ENCODE measurements around the gene IGF2R.
"Not testable (repeated sequence)": the region's sequence is repeated elsewhere in the genome, so short reads cannot be mapped to it uniquely, and the experiment has no call there.

The IGF2R gene

GRCh38 chr6:159968295-159969203 lies at the start of gene IGF2R:
Gene IGF2R (plus strand): TSS chr6:159969082. CDS start chr6:159969247, 165 bp downstream.
- peak; percentile 55 for DNase-seq

- DNase-seq: no peak
Observed at GRCh38 chr6:159919800-159920199, 49.1 kb upstream of the IGF2R start.

- DNase-seq: not testable (repeated sequence)
Observed at GRCh38 chr6:159924150-159924549, 44.7 kb upstream of the IGF2R start.

- no peak for DNase-seq
Observed at GRCh38 chr6:159926542-159927203, 42.2 kb upstream of the IGF2R start.

GRCh38 chr6:159929819-159930218 lies 39.1 kb upstream of the IGF2R start:
- DNase-seq: peak; percentile 3

GRCh38 chr6:159931112-159931511 lies 37.8 kb upstream of the IGF2R start:
- DNase-seq: no peak

GRCh38 chr6:159931846-159932245 lies 37.0 kb upstream of the IGF2R start:
- no peak for DNase-seq

GRCh38 chr6:159933077-159933476 lies 35.8 kb upstream of the IGF2R start:
- DNase-seq: no peak

GRCh38 chr6:159934181-159934580 lies 34.7 kb upstream of the IGF2R start:
- no peak for DNase-seq

GRCh38 chr6:159935065-159935464 lies 33.8 kb upstream of the IGF2R start:
- no peak for DNase-seq

GRCh38 chr6:159935633-159936032 lies 33.2 kb upstream of the IGF2R start:
- no peak for DNase-seq

GRCh38 chr6:159939591-159940016 lies 29.3 kb upstream of the IGF2R start:
- DNase-seq: no peak

GRCh38 chr6:159941286-159942113 lies 27.4 kb upstream of the IGF2R start:
- DNase-seq: no peak

GRCh38 chr6:159943101-159943632 lies 25.7 kb upstream of the IGF2R start:
- DNase-seq: no peak

- DNase-seq: no peak
Observed at GRCh38 chr6:159943968-159944598, 24.8 kb upstream of the IGF2R start.

GRCh38 chr6:159945801-159946392 lies 23.0 kb upstream of the IGF2R start:
- no peak for DNase-seq

GRCh38 chr6:159946912-159947311 lies 22.0 kb upstream of the IGF2R start:
- DNase-seq: no peak

- no peak for DNase-seq
Observed at GRCh38 chr6:159948199-159948598, 20.7 kb upstream of the IGF2R start.

- no peak for DNase-seq
Observed at GRCh38 chr6:159951772-159952171, 17.1 kb upstream of the IGF2R start.

- DNase-seq: no peak
Observed at GRCh38 chr6:159952289-159953005, 16.4 kb upstream of the IGF2R start.

GRCh38 chr6:159953091-159953601 lies 15.7 kb upstream of the IGF2R start:
- no peak for DNase-seq
